HepG2 (cell line): ENCODE data around the gene SLC29A1. TPM values are rescaled to one million over a fixed set of nuclear protein-coding genes. Genes with fewer than 3 reads are reported as not detected.

ENCODE experiments used
- BHLHE40 ChIP-seq: IDR thresholded peaks from 2 replicates; pipeline ENCODE4 v1.6.1; 2011; ENCODE audit warnings: low read length, improper control_type of control experiment
- CAMTA2 ChIP-seq: sonication (generic); formaldehyde crosslinking; IDR thresholded peaks from 2 replicates; pipeline ENCODE4 v1.4.0; 2020; ENCODE audit warnings: mild to moderate bottlenecking, missing genetic modification reagents, borderline replicate concordance
- CENPX ChIP-seq: sonication (generic); formaldehyde crosslinking; IDR thresholded peaks from 2 replicates; pipeline ENCODE4 v1.9.0; 2021; ENCODE audit warnings: mild to moderate bottlenecking, missing genetic modification reagents, moderate library complexity
- HNRNPLL ChIP-seq: fragments of 200-400 bp; formaldehyde crosslinking; IDR thresholded peaks from 2 replicates; pipeline ENCODE4 v1.6.1; 2017; ENCODE audit warnings: mild to moderate bottlenecking, low read depth, low read length; ENCODE audit not compliant: poor library complexity, severe bottlenecking
- NAIF1 ChIP-seq: sonication (generic); formaldehyde crosslinking; IDR thresholded peaks from 2 replicates; pipeline ENCODE4 v1.5.0; 2020; ENCODE audit warnings: mild to moderate bottlenecking, missing genetic modification reagents, borderline replicate concordance
- NFYC ChIP-seq: IDR thresholded peaks from 2 replicates; pipeline ENCODE4 v1.6.1; 2016; ENCODE audit warnings: missing genetic modification reagents, missing compliant biosample characterization
- POLR2AphosphoS5 ChIP-seq: IDR thresholded peaks from 2 replicates; pipeline ENCODE4 v1.6.1; 2012; ENCODE audit warnings: low read depth, low read length
- RFX3 ChIP-seq: IDR thresholded peaks from 2 replicates; pipeline ENCODE4 v1.6.1; 2016; ENCODE audit warnings: missing biosample characterization, missing genetic modification reagents
- TSC22D2 ChIP-seq: sonication (generic); formaldehyde crosslinking; IDR thresholded peaks from 2 replicates; pipeline ENCODE4 v1.5.1; 2020; ENCODE audit warnings: missing genetic modification reagents, mild to moderate bottlenecking, borderline replicate concordance
- ZFAT ChIP-seq: sonication (generic); formaldehyde crosslinking; conservative IDR thresholded peaks from 2 replicates; pipeline ENCODE4 v1.8.1; 2023; ENCODE audit warnings: missing genetic modification reagents, inconsistent platforms
- ZNF441 ChIP-seq: sonication (generic); formaldehyde crosslinking; IDR thresholded peaks from 2 replicates; pipeline ENCODE4 v1.7.0; 2021; ENCODE audit warnings: missing genetic modification reagents, borderline replicate concordance
- ZNF768 ChIP-seq: sonication (generic); formaldehyde crosslinking; IDR thresholded peaks from 2 replicates; pipeline ENCODE4 v1.4.0; 2020; ENCODE audit warnings: missing genetic modification reagents
- ZNF788 ChIP-seq: sonication (generic); formaldehyde crosslinking; IDR thresholded peaks from 2 replicates; pipeline ENCODE4 v1.5.0; 2020; ENCODE audit warnings: mild to moderate bottlenecking, missing genetic modification reagents, borderline replicate concordance
- polyA plus RNA-seq, 8 experiments: library from polyadenylated mRNA; depleted of rRNA in 3 of 8; stranded (reverse) in 7 of 8; unstranded in 1 of 8; fragments of >200 nt; fragmentation: Illumina TruSeq in 4 of 8; extraction: Trizol in 4 of 8; gene quantifications; 2 replicates each; pipeline versions ENCODE4 v1.2.1 to v1.2.3, GENCODE V29; 2011 to 2016; ENCODE audit warnings: low read depth in 4 of 8, missing spikeins in 1 of 8, mixed read lengths in 1 of 8; ENCODE audit not compliant: insufficient read depth in 1 of 8
- total RNA-seq, 5 experiments: library from RNA; depleted of rRNA; stranded (reverse); fragments of >200 nt; fragmentation: Illumina TruSeq; extraction: Trizol; gene quantifications; 2 replicates each; pipeline ENCODE4 v1.2.3, GENCODE V29; 2016; ENCODE audit warnings: low read depth in 1 of 5
- TF ChIP-seq, protein P1 (sequence below): sonication (generic); formaldehyde crosslinking; IDR thresholded peaks from 2 replicates; pipeline ENCODE4 v1.5.0; 2020; ENCODE audit warnings: mild to moderate bottlenecking, missing genetic modification reagents, borderline replicate concordance
- TF ChIP-seq, protein P2 (sequence below): sonication (generic); formaldehyde crosslinking; IDR thresholded peaks from 2 replicates; pipeline ENCODE4 v1.5.1; 2020; ENCODE audit warnings: mild to moderate bottlenecking, missing genetic modification reagents, moderate library complexity
- TF ChIP-seq, protein P3 (sequence below): sonication (generic); formaldehyde crosslinking; IDR thresholded peaks from 2 replicates; pipeline ENCODE4 v1.9.0; 2022; ENCODE audit warnings: low read depth, missing genetic modification reagents
- TF ChIP-seq, protein P4 (sequence below): sonication (generic); formaldehyde crosslinking; IDR thresholded peaks from 2 replicates; pipeline ENCODE4 v1.5.0; 2020; ENCODE audit warnings: missing genetic modification reagents
- TF ChIP-seq, protein P5 (sequence below): sonication (generic); formaldehyde crosslinking; conservative IDR thresholded peaks from 2 replicates; pipeline ENCODE4 v1.4.0; 2020; ENCODE audit warnings: mild to moderate bottlenecking, missing genetic modification reagents, moderate library complexity

Gene SLC29A1
- total and polyA plus RNA-seq, 2 of the 13 experiments (the other 11 are each of a cell fraction or from before 2014, with no cell fraction given) = 43.2 to 106 TPM

DNA sequence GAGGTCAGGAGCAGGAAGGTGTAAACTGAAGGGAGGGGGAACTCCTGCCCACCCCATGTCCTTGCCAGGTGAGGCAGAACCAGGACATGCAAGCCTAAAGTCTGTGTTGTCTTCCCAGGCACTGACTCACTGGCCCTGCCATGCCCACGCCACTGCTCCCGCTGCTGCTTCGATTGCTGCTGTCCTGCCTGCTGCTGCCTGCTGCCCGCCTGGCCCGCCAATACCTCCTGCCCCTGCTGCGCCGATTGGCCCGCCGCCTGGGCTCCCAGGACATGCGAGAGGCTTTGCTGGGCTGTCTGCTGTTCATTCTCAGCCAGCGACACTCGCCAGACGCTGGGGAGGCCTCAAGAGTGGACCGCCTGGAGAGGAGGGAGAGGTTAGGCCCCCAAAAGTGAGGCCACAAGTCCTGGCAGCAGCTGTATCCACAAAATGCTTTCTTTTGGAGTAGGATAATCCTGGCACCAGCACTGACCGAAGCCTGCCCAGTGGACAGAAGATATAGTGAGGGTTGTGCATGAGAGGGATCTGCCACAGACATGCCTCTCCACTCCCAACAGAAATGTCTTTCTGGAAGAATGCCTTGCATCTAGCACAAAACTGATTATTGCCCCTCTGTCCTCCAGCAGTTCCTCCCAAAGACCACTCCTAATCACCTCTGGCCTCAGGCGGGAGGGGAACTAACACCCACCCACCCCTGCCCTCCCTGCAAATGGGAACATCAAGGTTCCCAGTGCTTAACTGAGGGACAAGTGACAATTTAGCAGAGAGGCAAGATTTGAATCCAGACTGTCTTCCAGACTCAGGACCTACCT is 5.9 kb upstream of the SLC29A1 start (continued):
- TF ChIP-seq, protein P1, sequence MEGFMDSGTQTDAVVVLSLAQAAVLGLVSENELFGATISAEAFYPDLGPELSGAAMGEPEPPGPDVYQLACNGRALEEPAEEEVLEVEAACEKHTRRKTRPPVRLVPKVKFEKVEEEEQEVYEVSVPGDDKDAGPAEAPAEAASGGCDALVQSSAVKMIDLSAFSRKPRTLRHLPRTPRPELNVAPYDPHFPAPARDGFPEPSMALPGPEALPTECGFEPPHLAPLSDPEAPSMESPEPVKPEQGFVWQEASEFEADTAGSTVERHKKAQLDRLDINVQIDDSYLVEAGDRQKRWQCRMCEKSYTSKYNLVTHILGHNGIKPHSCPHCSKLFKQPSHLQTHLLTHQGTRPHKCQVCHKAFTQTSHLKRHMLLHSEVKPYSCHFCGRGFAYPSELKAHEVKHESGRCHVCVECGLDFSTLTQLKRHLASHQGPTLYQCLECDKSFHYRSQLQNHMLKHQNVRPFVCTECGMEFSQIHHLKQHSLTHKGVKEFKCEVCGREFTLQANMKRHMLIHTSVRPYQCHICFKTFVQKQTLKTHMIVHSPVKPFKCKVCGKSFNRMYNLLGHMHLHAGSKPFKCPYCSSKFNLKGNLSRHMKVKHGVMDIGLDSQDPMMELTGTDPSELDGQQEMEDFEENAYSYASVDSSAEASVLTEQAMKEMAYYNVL (CRISPR knock-in tag) = 0 out of 2 replicates have a peak, but pooled peaks have one; percentile 19
- TF ChIP-seq, protein P2, sequence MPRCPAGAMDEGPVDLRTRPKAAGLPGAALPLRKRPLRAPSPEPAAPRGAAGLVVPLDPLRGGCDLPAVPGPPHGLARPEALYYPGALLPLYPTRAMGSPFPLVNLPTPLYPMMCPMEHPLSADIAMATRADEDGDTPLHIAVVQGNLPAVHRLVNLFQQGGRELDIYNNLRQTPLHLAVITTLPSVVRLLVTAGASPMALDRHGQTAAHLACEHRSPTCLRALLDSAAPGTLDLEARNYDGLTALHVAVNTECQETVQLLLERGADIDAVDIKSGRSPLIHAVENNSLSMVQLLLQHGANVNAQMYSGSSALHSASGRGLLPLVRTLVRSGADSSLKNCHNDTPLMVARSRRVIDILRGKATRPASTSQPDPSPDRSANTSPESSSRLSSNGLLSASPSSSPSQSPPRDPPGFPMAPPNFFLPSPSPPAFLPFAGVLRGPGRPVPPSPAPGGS (CRISPR knock-in tag) = 0 out of 2 replicates have a peak, but pooled peaks have one; percentile 47
- TF ChIP-seq RFX3 (CRISPR knock-in tag) (no peak), ZNF441 (CRISPR knock-in tag) (0 out of 2 replicates have a peak, but pooled peaks have one; percentile 36), CAMTA2 (CRISPR knock-in tag) (0 out of 2 replicates have a peak, but pooled peaks have one; percentile 72), ZFAT (CRISPR knock-in tag) (no peak), TSC22D2 (CRISPR knock-in tag) (no peak), HNRNPLL (peak; percentile 58), POLR2AphosphoS5 (no peak), ZNF768 (CRISPR knock-in tag) (peak; percentile 78; the same call in 1 of the 2 replicates), NAIF1 (CRISPR knock-in tag) (no peak), NFYC (peak; percentile 51; the same call in 1 of the 2 replicates), ZNF788 (CRISPR knock-in tag) (peak; percentile 84), CENPX (CRISPR knock-in tag) (no peak), BHLHE40 (no peak)
- TF ChIP-seq, protein P3, sequence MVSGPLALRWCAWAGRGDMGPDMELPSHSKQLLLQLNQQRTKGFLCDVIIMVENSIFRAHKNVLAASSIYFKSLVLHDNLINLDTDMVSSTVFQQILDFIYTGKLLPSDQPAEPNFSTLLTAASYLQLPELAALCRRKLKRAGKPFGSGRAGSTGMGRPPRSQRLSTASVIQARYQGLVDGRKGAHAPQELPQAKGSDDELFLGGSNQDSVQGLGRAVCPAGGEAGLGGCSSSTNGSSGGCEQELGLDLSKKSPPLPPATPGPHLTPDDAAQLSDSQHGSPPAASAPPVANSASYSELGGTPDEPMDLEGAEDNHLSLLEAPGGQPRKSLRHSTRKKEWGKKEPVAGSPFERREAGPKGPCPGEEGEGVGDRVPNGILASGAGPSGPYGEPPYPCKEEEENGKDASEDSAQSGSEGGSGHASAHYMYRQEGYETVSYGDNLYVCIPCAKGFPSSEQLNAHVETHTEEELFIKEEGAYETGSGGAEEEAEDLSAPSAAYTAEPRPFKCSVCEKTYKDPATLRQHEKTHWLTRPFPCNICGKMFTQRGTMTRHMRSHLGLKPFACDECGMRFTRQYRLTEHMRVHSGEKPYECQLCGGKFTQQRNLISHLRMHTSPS (CRISPR knock-in tag) = peak; percentile 87
- TF ChIP-seq, protein P4, sequence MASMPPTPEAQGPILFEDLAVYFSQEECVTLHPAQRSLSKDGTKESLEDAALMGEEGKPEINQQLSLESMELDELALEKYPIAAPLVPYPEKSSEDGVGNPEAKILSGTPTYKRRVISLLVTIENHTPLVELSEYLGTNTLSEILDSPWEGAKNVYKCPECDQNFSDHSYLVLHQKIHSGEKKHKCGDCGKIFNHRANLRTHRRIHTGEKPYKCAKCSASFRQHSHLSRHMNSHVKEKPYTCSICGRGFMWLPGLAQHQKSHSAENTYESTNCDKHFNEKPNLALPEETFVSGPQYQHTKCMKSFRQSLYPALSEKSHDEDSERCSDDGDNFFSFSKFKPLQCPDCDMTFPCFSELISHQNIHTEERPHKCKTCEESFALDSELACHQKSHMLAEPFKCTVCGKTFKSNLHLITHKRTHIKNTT (CRISPR knock-in tag) = no peak
- TF ChIP-seq, protein P5, sequence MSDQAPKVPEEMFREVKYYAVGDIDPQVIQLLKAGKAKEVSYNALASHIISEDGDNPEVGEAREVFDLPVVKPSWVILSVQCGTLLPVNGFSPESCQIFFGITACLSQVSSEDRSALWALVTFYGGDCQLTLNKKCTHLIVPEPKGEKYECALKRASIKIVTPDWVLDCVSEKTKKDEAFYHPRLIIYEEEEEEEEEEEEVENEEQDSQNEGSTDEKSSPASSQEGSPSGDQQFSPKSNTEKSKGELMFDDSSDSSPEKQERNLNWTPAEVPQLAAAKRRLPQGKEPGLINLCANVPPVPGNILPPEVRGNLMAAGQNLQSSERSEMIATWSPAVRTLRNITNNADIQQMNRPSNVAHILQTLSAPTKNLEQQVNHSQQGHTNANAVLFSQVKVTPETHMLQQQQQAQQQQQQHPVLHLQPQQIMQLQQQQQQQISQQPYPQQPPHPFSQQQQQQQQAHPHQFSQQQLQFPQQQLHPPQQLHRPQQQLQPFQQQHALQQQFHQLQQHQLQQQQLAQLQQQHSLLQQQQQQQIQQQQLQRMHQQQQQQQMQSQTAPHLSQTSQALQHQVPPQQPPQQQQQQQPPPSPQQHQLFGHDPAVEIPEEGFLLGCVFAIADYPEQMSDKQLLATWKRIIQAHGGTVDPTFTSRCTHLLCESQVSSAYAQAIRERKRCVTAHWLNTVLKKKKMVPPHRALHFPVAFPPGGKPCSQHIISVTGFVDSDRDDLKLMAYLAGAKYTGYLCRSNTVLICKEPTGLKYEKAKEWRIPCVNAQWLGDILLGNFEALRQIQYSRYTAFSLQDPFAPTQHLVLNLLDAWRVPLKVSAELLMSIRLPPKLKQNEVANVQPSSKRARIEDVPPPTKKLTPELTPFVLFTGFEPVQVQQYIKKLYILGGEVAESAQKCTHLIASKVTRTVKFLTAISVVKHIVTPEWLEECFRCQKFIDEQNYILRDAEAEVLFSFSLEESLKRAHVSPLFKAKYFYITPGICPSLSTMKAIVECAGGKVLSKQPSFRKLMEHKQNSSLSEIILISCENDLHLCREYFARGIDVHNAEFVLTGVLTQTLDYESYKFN (CRISPR knock-in tag) = no peak
